Measurements from ENCODE around the gene KNDC1.

The KNDC1 gene

GRCh38 chr10:133201151-133201947, 41.3 kb downstream of the KNDC1 start:
- no peak for TF ChIP-seq JUND (IDR thresholded peaks at IDR 0.05; ENCODE audit: low read depth)
- no peak for DNase-seq (ENCODE audit: low read depth in 1 of 2, low spot score in 1 of 2)
- in situ Hi-C loops (cut with HindIII; ENCODE audit: low pct_unique_long_range_greater_than_20kb, low sequenced_read_pairs), result no loop called here

DNA sequence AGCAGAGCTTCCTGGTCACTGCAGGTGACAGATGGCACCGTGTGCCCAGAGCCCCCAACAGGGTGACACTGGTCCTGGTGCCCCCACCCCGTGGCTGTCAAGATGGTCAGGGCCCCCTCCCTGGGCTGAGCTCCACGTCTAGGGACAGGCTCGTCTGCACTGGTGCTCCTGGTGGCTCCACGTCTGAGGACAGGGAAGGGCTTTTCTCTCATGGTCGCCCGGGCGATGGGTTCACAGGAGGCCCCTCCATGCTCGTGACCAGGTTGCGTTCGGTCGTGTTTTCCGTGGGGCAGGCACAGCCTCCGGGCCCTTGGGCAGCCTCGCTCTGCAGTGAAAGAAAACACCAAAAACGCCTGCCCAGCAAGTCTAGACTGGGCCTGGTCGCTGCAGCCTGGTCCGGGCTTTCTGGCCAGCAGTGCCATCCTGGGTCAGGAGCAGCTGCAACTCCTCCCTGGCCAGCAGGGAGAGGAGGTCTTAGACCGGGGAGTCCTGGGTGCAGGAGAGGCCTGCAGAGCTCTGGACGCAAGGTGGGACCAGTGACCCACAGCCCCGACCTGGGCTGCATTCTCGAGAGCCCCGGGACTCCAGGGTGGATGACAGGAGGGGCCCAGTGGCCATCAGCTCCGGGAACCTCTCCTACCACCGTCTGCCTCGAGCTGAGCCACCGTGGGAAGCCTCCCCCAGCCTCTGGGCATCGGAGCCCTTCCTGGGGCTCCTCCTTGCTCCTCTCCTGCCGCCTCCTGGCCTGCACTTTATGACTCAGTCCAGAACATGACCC, 42.1 kb downstream of the KNDC1 start:
- TF ChIP-seq JUND (IDR thresholded peaks at IDR 0.05; ENCODE audit: low read depth), result no peak
- DNase-seq (ENCODE audit: low read depth in 1 of 2, low spot score in 1 of 2), result no peak
- in situ Hi-C loops (cut with HindIII; ENCODE audit: low pct_unique_long_range_greater_than_20kb, low sequenced_read_pairs), result no loop called here

- TF ChIP-seq JUND (IDR thresholded peaks at IDR 0.05; ENCODE audit: low read depth), result no peak
- no peak for DNase-seq (ENCODE audit: low read depth in 1 of 2, low spot score in 1 of 2)
- in situ Hi-C loops (cut with HindIII; ENCODE audit: low pct_unique_long_range_greater_than_20kb, low sequenced_read_pairs), result no loop called here
Measured at GRCh38 chr10:133202778-133203651, 43.0 kb downstream of the KNDC1 start.

DNA sequence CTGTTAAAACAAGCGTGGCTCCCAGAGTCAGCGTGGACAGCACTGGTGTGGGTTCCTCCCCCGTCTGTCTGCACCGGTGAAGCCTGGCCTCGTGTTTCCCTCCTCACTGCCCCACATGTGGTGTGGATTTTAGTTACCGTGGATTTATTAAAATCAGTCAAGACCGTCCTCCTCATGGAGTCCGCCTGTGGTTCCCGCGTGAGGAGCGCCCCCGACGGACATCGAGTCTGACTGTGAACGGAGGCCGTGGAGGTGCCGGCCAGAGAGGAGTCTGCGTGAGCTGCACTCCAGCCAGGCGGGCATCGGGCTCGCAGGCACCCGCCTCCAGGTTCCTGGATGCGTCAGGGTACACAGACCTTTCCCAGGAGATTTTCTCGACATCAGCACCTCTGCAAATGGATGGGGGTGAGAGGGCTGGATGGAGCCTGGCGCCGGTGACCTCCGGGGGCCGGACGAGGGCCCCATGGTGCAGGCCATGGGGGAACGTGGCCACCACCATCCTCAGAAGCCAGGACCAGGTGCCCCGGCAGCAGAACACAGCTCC, 43.7 kb downstream of the KNDC1 start:
- in situ Hi-C loops (cut with HindIII; ENCODE audit: low pct_unique_long_range_greater_than_20kb, low sequenced_read_pairs), result no loop called here

DNA sequence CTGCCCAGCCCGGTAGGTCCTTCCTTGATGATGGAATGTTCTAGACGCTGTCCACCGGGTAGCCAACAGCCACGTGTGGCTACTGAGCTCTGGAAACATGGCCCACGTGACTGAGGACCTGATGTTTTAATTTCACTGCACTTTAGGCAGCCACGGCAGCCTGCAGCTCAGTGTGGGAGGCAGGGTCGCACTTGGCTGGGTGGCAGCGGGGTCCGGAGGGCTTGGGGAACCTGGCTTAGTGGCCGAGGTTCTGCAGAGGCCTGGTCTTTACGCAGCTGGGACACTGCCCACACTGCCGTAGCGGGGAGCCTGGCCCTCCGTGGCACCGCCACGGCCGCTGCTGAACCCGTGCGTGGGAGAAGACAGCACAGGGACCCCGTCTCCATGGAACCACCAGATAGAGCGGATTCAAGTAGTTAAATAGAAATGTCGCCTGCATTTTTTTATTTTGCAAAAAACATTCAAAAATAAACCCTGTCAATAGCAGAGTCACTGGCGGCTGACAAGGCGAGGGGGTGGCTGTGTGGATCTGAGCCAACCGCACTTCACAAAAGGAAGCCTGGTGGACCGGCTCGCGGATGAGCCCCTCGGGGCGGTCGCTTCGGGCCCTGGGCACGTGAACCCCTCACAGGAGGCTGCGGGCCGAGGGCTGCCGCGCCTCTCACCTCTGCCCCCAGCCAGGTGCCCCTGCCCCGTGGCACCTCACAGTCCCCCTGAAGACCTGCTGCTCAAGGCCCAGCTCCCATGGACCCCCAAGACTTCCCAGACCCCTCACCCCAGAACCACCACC, 44.4 kb downstream of the KNDC1 start:
- in situ Hi-C loops (cut with HindIII; ENCODE audit: low pct_unique_long_range_greater_than_20kb, low sequenced_read_pairs), result no loop called here
- no peak for TF ChIP-seq JUND (IDR thresholded peaks at IDR 0.05; ENCODE audit: low read depth)
- no peak for DNase-seq (ENCODE audit: low read depth in 1 of 2, low spot score in 1 of 2)

More for the DNA sequence above, 43.7 kb downstream of the KNDC1 start:
- TF ChIP-seq JUND (IDR thresholded peaks at IDR 0.05; ENCODE audit: low read depth), result no peak
- no peak for DNase-seq (ENCODE audit: low read depth in 1 of 2, low spot score in 1 of 2)

- no peak for DNase-seq (ENCODE audit: low read depth in 1 of 2, low spot score in 1 of 2)
- no peak for TF ChIP-seq JUND (IDR thresholded peaks at IDR 0.05; ENCODE audit: low read depth)
- in situ Hi-C loops (cut with HindIII; ENCODE audit: low pct_unique_long_range_greater_than_20kb, low sequenced_read_pairs), result no loop called here
Measured at GRCh38 chr10:133205146-133205545, 45.1 kb downstream of the KNDC1 start.

DNA sequence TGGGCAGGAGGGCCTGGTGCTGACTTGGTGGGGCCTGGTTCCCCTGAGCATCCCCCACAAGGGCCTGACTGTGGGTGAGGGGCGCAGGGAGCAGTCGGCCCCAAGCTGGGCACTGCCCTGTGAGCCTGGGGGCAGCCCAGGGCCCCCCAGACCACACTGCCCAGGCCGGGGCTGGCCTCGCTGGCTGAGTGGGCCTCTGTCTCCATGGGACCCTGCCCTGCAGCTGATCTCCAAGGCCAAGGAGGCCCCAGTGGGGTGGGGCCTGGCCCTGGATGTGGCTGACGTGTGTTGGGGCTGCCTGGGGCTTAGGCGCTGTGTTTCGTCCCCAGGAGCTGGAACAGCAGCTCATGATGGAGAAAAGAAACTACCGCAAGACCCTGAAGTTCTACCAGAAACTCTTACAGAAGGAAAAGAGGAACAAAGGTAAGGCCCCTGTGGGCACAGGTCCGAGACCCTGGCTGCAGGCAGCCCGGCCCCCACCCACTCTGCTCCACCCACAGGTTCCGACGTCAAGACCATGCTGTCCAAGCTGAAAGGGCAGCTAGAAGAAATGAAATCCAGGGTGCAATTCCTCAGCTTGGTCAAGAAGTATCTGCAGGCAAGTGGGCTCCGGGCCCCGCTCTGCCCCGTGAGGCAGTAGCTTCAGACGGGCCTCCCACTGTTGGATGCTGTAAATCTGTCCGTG, 46.5 kb downstream of the KNDC1 start:
- DNase-seq (ENCODE audit: low read depth in 1 of 2, low spot score in 1 of 2), result no peak
- no peak for TF ChIP-seq JUND (IDR thresholded peaks at IDR 0.05; ENCODE audit: low read depth)
- in situ Hi-C loops (cut with HindIII; ENCODE audit: low pct_unique_long_range_greater_than_20kb, low sequenced_read_pairs), result no loop called here

DNA sequence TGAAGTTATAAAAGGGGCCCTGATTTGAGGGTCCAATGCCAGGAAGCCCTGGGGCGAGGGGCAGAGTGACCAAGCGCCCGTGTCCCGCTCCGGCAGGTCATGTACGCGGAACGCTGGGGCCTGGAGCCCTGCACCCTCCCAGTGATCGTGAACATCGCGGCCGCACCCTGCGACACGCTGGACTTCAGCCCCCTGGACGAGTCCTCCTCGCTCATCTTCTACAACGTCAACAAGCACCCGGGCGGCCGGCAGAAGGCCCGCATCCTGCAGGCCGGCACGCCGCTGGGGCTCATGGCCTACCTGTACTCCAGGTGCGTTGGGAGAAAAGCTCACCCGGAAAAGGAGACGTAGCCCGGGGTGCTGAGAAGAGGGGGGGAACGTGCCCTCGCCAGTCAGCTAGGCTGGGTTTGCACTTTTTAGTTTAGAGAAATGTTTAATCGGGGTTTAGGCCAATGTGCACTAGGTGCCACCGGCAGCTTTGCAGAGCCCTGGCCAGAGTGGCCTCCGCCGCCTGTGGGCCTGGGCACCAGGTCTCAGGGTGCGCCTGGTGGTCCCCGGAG, 47.1 kb downstream of the KNDC1 start:
- no peak for TF ChIP-seq JUND (IDR thresholded peaks at IDR 0.05; ENCODE audit: low read depth)
- in situ Hi-C loops (cut with HindIII; ENCODE audit: low pct_unique_long_range_greater_than_20kb, low sequenced_read_pairs), result no loop called here
- DNase-seq (ENCODE audit: low read depth in 1 of 2, low spot score in 1 of 2), result no peak

- in situ Hi-C loops (cut with HindIII; ENCODE audit: low pct_unique_long_range_greater_than_20kb, low sequenced_read_pairs), result no loop called here
Measured at GRCh38 chr10:133207627-133208026, 47.6 kb downstream of the KNDC1 start.

DNA sequence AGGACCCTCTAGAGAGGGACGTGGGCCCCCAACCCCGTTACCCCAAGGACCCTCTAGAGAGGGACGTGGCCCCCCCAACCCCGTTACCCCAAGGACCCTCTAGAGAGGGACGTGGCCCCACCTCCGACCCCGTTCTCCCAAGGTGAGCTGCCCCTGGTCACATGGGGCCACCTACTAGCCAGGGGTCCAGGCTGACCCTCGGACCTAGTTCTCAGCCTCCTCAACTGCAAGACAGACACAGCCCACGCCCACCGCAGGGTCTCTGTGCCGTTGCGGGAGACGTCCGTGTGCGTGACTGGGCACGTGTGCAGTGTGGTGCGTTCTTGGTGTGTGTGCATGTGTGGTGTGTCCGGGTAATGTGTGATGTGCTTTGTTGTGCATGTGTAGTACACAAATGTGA, 48.4 kb downstream of the KNDC1 start:
- DNase-seq (ENCODE audit: low read depth in 1 of 2, low spot score in 1 of 2), result no peak
- in situ Hi-C loops (cut with HindIII; ENCODE audit: low pct_unique_long_range_greater_than_20kb, low sequenced_read_pairs), result no loop called here
- TF ChIP-seq JUND (IDR thresholded peaks at IDR 0.05; ENCODE audit: low read depth), result no peak

More at GRCh38 chr10:133207627-133208026, 47.6 kb downstream of the KNDC1 start:
- DNase-seq (ENCODE audit: low read depth in 1 of 2, low spot score in 1 of 2), result no peak
- TF ChIP-seq JUND (IDR thresholded peaks at IDR 0.05; ENCODE audit: low read depth), result no peak

DNA sequence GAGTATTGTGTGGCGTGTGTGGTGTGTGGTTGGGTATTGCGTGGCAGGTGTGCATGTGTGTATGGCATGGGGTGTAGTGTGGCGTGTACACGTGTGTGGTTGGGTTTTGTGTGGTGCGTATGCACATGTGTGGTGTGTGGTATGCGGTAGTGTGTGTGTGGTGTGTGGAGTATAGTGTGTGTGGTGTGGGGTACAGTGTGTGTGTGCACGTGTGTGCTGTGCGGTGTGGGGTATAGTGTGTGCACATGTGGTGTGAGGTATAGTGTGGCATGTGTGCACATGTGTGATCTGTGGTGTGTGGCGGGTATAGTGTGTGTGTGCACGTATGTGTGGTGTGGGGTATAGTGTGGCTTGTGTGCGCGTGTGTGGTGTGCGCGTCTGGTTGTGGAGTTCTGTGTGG, 49.1 kb downstream of the KNDC1 start:
- TF ChIP-seq JUND (IDR thresholded peaks at IDR 0.05; ENCODE audit: low read depth), result no peak
- DNase-seq (ENCODE audit: low read depth in 1 of 2, low spot score in 1 of 2), result no peak
- in situ Hi-C loops (cut with HindIII; ENCODE audit: low pct_unique_long_range_greater_than_20kb, low sequenced_read_pairs), result no loop called here
